K562 (cell line): ENCODE measurements around the gene PPP2R2B. TPM values are rescaled to one million over a fixed set of nuclear protein-coding genes. Genes with fewer than 3 reads are reported as not detected.

ENCODE experiments used
- ATAC-seq: fragments of 200-7000 bp; cut with Tn5 transposase; 3 replicates; pipeline ENCODE4 v1.9.1; 2020; ENCODE audit warnings: moderate library complexity
- BruUV-seq: library from RNA; stranded (reverse); fragments of 400-500 nt; replicated peaks from 2 replicates; lab custom pipeline; 2021; lab: Mats Ljungman, UMichigan
- CTCF ChIA-PET: fragments of 300-600 bp; formaldehyde crosslinking; extraction: SDS; loops from one replicate; lab custom pipeline; 2021; ENCODE audit warnings: low intra/inter-chr PET ratio; lab: Yijun Ruan, JAX
- POLR2A ChIA-PET: fragments of 300-600, 350-650 bp; sonication (Branson Sonifier 250); formaldehyde crosslinking; extraction: SDS; loops from one replicate; lab custom pipeline; 2021; ENCODE audit warnings: antibody characterized with exemption, inconsistent platforms; lab: Yijun Ruan, JAX
- DNase-seq, 4 experiments: peaks; one replicate each; pipeline versions ENCODE4 v3.0.0 to v3.0.0-alpha.2; 2011 to 2018; ENCODE audit warnings: low spot score in 3 of 4, mixed read lengths in 3 of 4; ENCODE audit errors: extremely low read depth in 1 of 4
- FAIRE-seq: peaks from 2 replicates; lab custom pipeline; 2011; peaks lifted over from hg19 to GRCh38; lab: Jason Lieb, UNC
- H2AFZ ChIP-seq: 2 replicates; pipeline ENCODE4 v1.6.0; 2011; ENCODE audit warnings: low read depth, low read length, control low read depth, inconsistent platforms
- H3K27ac ChIP-seq: fragments of 200-600 bp; 3 replicates; pipeline ENCODE4 v1.8.0; 2011; ENCODE audit warnings: low read depth, mild to moderate bottlenecking, control low read depth, inconsistent platforms, low read length, moderate library complexity, mixed read lengths; ENCODE audit errors: extremely low read depth
- H3K27me3 ChIP-seq, 2 experiments: fragments of 300-600 bp in 1 of 2; 2 replicates in 1 of 2; 3 replicates in 1 of 2; pipeline versions ENCODE4 v1.6.0 to v1.8.0; 2011; ENCODE audit warnings: inconsistent platforms in 2 of 2, low read length in 2 of 2, mild to moderate bottlenecking in 1 of 2, mixed read lengths in 1 of 2, moderate library complexity in 1 of 2; ENCODE audit not compliant: control insufficient read depth in 2 of 2, insufficient read depth in 2 of 2
- H3K36me3 ChIP-seq: fragments of 300-600 bp; 3 replicates; pipeline ENCODE4 v1.8.0; 2011; ENCODE audit warnings: mild to moderate bottlenecking, low read length, inconsistent platforms; ENCODE audit not compliant: control insufficient read depth, insufficient read depth
- H3K4me1 ChIP-seq, 2 experiments: fragments of 200-600 bp in 1 of 2; replicated peaks in 1 of 2; 2 replicates in 1 of 2; 3 replicates in 1 of 2; pipeline versions ENCODE4 v1.5.1 to v1.8.0; 2011; ENCODE audit warnings: inconsistent platforms in 2 of 2, low read length in 2 of 2, mild to moderate bottlenecking in 1 of 2, mixed read lengths in 1 of 2, moderate library complexity in 1 of 2; ENCODE audit not compliant: control insufficient read depth in 2 of 2, insufficient read depth in 2 of 2
- H3K4me2 ChIP-seq: 2 replicates; pipeline ENCODE4 v1.6.1; 2011; ENCODE audit warnings: low read length, control low read depth, inconsistent platforms, mixed read lengths; ENCODE audit not compliant: insufficient read depth
- H3K4me3 ChIP-seq: fragments of 200-600 bp; sonication (generic), shearing (Covaris generic); 2 replicates; pipeline ENCODE4 v1.5.1; 2016; ENCODE audit warnings: control low read depth, inconsistent platforms
- H3K79me2 ChIP-seq: fragments of 200-600 bp; 3 replicates; pipeline ENCODE4 v1.8.0; 2011; ENCODE audit warnings: low read length, inconsistent platforms; ENCODE audit not compliant: control insufficient read depth, insufficient read depth
- H3K9ac ChIP-seq, 2 experiments: 2 replicates each; pipeline versions ENCODE4 v1.6.0 to v1.6.1; 2011; ENCODE audit warnings: low read depth in 2 of 2, low read length in 2 of 2, control low read depth in 1 of 2, inconsistent platforms in 1 of 2, mild to moderate bottlenecking in 1 of 2, mixed read lengths in 1 of 2; ENCODE audit not compliant: insufficient read depth in 1 of 2
- H3K9me1 ChIP-seq: one replicate; pipeline ENCODE4 v1.6.0; 2011; ENCODE audit warnings: inconsistent platforms, mild to moderate bottlenecking, low read length, moderate library complexity; ENCODE audit not compliant: control insufficient read depth, insufficient read depth
- H3K9me3 ChIP-seq: replicated peaks from 2 replicates; pipeline ENCODE4 v1.5.1; 2011; ENCODE audit warnings: low read depth, low read length, inconsistent platforms; ENCODE audit not compliant: control insufficient read depth, insufficient read depth
- H4K20me1 ChIP-seq: replicated peaks from 2 replicates; pipeline ENCODE4 v1.6.1; 2011; ENCODE audit warnings: low read length, inconsistent platforms, mixed read lengths; ENCODE audit not compliant: control insufficient read depth, insufficient read depth
- BCOR ChIP-seq: fragments of 450-650 bp; IDR thresholded peaks from 2 replicates; pipeline ENCODE4 v1.6.1; 2016
- CREM ChIP-seq: IDR thresholded peaks from 2 replicates; pipeline ENCODE4 v1.6.1; 2014; ENCODE audit warnings: antibody characterized with exemption, low read depth
- E2F3 ChIP-seq: fragments of 250-450 bp; sonication (Bioruptor Pico); IDR thresholded peaks from 2 replicates; pipeline ENCODE4 v1.4.0; 2020; ENCODE audit warnings: mild to moderate bottlenecking
- POU5F1 ChIP-seq: fragments of 150-350 bp; IDR thresholded peaks from 2 replicates; pipeline ENCODE4 v1.6.1; 2014; ENCODE audit warnings: borderline replicate concordance, low read length, low read depth, mild to moderate bottlenecking; ENCODE audit not compliant: partially characterized antibody
- PYGO2 ChIP-seq: fragments of 450-650 bp; IDR thresholded peaks from 2 replicates; pipeline ENCODE4 v1.6.1; 2016; ENCODE audit warnings: mild to moderate bottlenecking, missing genetic modification characterization, moderate library complexity, missing compliant biosample characterization
- ZC3H4 ChIP-seq: sonication (generic); formaldehyde crosslinking; IDR thresholded peaks from 2 replicates; pipeline ENCODE4 v1.9.0; 2021; ENCODE audit warnings: missing genetic modification reagents, borderline replicate concordance
- ZNF239 ChIP-seq: fragments of 250-450 bp; sonication (Bioruptor Pico); IDR thresholded peaks from 2 replicates; pipeline ENCODE4 v1.4.0; 2020; ENCODE audit warnings: mild to moderate bottlenecking
- WGBS: fragments of 100-300 bp; shearing (Covaris generic); methylation state at CpG from one replicate; pipeline ENCODE4 v1.1.6; 2016; ENCODE audit warnings: low coverage, mixed read lengths; ENCODE audit not compliant: insufficient coverage; ENCODE audit errors: missing lambda C conversion rate; 5-methylcytosine and 5-hydroxymethylcytosine counted together
- in situ Hi-C: fragments of 300-500 bp; cut with MboI; formaldehyde crosslinking; loops from 4 replicates; pipeline ENCODE4 v1.15.0; 2018; ENCODE audit warnings: inconsistent platforms, mixed read lengths
- intact Hi-C: fragments of 100-400 bp; cut with micrococcal nuclease; formaldehyde crosslinking; loops from 2 replicates; pipeline ENCODE4 v1.14.2; 2022
- polyA plus RNA-seq, 8 experiments: library from polyadenylated mRNA; depleted of rRNA in 4 of 8; stranded (reverse) in 5 of 8; unstranded in 3 of 8; fragments of >200 nt; fragmentation: Nextera tagmentation in 2 of 8; fragmentation: Illumina TruSeq in 1 of 8; extraction: Ambion mirVana in 2 of 8; extraction: Trizol in 1 of 8; gene quantifications; 2 replicates each; pipeline versions ENCODE4 v1.2.1 to v1.2.3, GENCODE V29; 2011 to 2014; ENCODE audit warnings: inconsistent platforms in 1 of 8, missing spikeins in 1 of 8
- total RNA-seq, 7 experiments: library from RNA; depleted of rRNA in 6 of 7; stranded (reverse); fragments of >200 nt in 6 of 7; fragmentation: Illumina TruSeq in 2 of 7; extraction: Trizol in 2 of 7; gene quantifications; 2 replicates each; pipeline versions ENCODE4 v1.2.1 to v1.2.3, GENCODE V29; 2011 to 2021; ENCODE audit warnings: low replicate concordance in 1 of 7
- TF ChIP-seq, protein P1 (sequence below): fragments of 450-650 bp; IDR thresholded peaks from 2 replicates; pipeline ENCODE4 v1.6.1; 2016; ENCODE audit warnings: low read depth

PPP2R2B gene
- total and polyA plus RNA-seq, 9 of the 15 experiments (the other 6 are each of a cell fraction or from before 2014, with no cell fraction given), result not detected

DNA sequence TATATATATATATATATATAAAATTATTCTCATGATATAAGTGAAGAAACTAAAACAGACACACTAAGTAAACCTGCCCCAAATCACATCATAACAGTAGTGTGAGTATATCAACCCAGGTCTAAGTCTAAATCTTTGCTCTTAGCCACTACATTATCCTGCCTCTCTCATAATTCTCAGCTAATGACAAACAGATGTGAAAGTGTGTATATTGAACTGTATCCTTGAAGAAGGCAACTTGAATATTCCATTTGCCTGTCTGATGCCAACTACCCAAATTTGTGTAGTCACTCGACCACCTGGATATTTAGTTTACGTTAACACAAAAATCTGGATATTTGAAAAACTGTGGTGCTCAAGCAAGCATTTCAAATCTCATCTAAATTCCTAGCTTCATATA lies 97.4 kb downstream of the PPP2R2B start:
- POLR2A ChIA-PET, result no interaction called here
- Histone ChIP-seq H4K20me1 (no peaks in the 10 kb centered on the region), H3K4me2 (no peak overlapping the region), H3K4me1 (no peaks in the 10 kb centered on the region), H3K9ac (no peak overlapping the region)
- FAIRE-seq, result no peak
- 0% methylated on average over 2 of the region's 2 CpGs for WGBS
- TF ChIP-seq CREM (no peak), PYGO2 (tag) (no peak), E2F3 (CRISPR knock-in tag) (no peak), POU5F1 (no peak), ZNF239 (CRISPR knock-in tag) (no peak), ZC3H4 (CRISPR knock-in tag) (no peak), BCOR (no peak)
- TF ChIP-seq, protein P1, sequence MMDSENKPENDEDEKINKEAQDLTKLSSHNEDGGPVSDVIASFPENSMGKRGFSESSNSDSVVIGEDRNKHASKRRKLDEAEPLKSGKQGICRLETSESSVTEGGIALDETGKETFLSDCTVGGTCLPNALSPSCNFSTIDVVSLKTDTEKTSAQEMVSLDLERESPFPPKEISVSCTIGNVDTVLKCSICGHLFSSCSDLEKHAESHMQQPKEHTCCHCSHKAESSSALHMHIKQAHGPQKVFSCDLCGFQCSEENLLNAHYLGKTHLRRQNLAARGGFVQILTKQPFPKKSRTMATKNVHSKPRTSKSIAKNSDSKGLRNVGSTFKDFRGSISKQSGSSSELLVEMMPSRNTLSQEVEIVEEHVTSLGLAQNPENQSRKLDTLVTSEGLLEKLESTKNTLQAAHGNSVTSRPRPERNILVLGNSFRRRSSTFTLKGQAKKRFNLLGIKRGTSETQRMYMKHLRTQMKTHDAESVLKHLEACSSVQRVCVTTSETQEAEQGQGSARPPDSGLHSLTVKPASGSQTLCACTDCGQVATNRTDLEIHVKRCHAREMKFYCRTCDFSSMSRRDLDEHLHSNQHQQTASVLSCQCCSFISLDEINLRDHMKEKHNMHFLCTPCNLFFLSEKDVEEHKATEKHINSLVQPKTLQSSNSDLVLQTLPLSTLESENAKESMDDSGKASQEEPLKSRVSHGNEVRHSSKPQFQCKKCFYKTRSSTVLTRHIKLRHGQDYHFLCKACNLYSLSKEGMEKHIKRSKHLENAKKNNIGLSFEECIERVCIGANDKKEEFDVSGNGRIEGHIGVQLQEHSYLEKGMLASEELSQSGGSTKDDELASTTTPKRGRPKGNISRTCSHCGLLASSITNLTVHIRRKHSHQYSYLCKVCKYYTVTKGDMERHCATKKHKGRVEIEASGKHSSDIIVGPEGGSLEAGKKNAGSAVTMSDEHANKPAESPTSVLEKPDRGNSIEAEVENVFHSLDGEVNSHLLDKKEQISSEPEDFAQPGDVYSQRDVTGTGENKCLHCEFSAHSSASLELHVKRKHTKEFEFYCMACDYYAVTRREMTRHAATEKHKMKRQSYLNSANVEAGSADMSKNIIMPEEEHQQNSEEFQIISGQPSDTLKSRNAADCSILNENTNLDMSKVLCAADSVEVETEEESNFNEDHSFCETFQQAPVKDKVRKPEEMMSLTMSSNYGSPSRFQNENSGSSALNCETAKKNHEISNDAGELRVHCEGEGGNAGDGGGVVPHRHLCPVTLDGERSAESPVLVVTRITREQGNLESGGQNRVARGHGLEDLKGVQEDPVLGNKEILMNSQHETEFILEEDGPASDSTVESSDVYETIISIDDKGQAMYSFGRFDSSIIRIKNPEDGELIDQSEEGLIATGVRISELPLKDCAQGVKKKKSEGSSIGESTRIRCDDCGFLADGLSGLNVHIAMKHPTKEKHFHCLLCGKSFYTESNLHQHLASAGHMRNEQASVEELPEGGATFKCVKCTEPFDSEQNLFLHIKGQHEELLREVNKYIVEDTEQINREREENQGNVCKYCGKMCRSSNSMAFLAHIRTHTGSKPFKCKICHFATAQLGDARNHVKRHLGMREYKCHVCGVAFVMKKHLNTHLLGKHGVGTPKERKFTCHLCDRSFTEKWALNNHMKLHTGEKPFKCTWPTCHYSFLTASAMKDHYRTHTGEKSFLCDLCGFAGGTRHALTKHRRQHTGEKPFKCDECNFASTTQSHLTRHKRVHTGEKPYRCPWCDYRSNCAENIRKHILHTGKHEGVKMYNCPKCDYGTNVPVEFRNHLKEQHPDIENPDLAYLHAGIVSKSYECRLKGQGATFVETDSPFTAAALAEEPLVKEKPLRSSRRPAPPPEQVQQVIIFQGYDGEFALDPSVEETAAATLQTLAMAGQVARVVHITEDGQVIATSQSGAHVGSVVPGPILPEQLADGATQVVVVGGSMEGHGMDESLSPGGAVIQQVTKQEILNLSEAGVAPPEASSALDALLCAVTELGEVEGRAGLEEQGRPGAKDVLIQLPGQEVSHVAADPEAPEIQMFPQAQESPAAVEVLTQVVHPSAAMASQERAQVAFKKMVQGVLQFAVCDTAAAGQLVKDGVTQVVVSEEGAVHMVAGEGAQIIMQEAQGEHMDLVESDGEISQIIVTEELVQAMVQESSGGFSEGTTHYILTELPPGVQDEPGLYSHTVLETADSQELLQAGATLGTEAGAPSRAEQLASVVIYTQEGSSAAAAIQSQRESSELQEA, result no peak
- TF ChIP-seq, all 486 proteins: peak for 0
- no peak overlapping the region for H2AFZ ChIP-seq
- no peaks in the 10 kb centered on the region for H3K27me3 ChIP-seq
- no peak for DNase-seq
- CTCF ChIA-PET, result interaction anchor here (0.7 kb wide), 1 partner anchor 345 kb away, joined by 3 read pairs; no protein-coding TSS in a partner anchor
- no peaks in the 10 kb centered on the region for H3K36me3 ChIP-seq
- no peaks in the 10 kb centered on the region for H3K9me3 ChIP-seq
- H3K9me1 ChIP-seq, result no peaks in the 10 kb centered on the region
- H3K27ac ChIP-seq, result no peak overlapping the region
- in situ Hi-C loops (no loop called here), intact Hi-C loops (no loop called here)
- BruUV-seq, result no TSS peak
- no peak for ATAC-seq
- no peaks in the 10 kb centered on the region for H3K79me2 ChIP-seq
- no peak overlapping the region for H3K4me3 ChIP-seq
